GM23248 (cell line): ENCODE measurements around the gene STK32A. TPM values are rescaled to one million over a fixed set of nuclear protein-coding genes. Genes with fewer than 3 reads are reported as not detected.
"Not testable (repeated sequence)": the region's sequence is repeated elsewhere in the genome, so short reads cannot be mapped to it uniquely, and the experiment has no call there.

Experiments
- DNase-seq: peaks from one replicate; pipeline ENCODE4 v3.0.0-alpha.2; 2015
- H2AFZ ChIP-seq: fragments of 200-600 bp; sonication (generic); 2 replicates; pipeline ENCODE4 v1.6.1; 2016; ENCODE audit warnings: antibody characterized with exemption
- H3F3A ChIP-seq: fragments of 200-600 bp; sonication (generic); 2 replicates; pipeline ENCODE4 v1.6.1; 2016; ENCODE audit warnings: mild to moderate bottlenecking, antibody characterized with exemption, mixed run types; ENCODE audit not compliant: insufficient read depth
- H3K27ac ChIP-seq: fragments of 200-600 bp; sonication (generic); 2 replicates; pipeline ENCODE4 v1.5.1; 2016; ENCODE audit warnings: mild to moderate bottlenecking
- H3K27me3 ChIP-seq: fragments of 200-600 bp; sonication (generic); replicated peaks from 2 replicates; pipeline ENCODE4 v1.6.1; 2016; ENCODE audit warnings: mild to moderate bottlenecking; ENCODE audit not compliant: insufficient read depth
- H3K36me3 ChIP-seq: fragments of 200-600 bp; sonication (generic); 2 replicates; pipeline ENCODE4 v1.6.1; 2016; ENCODE audit warnings: low read depth, mild to moderate bottlenecking
- H3K4me1 ChIP-seq: fragments of 200-600 bp; sonication (generic); 2 replicates; pipeline ENCODE4 v1.6.1; 2016; ENCODE audit warnings: mild to moderate bottlenecking; ENCODE audit not compliant: insufficient read depth
- H3K4me2 ChIP-seq: fragments of 200-600 bp; sonication (generic); one replicate; pipeline ENCODE4 v1.6.1; 2016; ENCODE audit warnings: mild to moderate bottlenecking; ENCODE audit not compliant: unreplicated experiment
- H3K4me3 ChIP-seq: fragments of 200-600 bp; sonication (generic); 2 replicates; pipeline ENCODE4 v1.5.1; 2016; ENCODE audit warnings: mild to moderate bottlenecking
- H3K79me2 ChIP-seq: fragments of 200-600 bp; sonication (generic); 2 replicates; pipeline ENCODE4 v1.6.1; 2016; ENCODE audit warnings: mild to moderate bottlenecking; ENCODE audit not compliant: insufficient read depth
- H3K9ac ChIP-seq: fragments of 200-600 bp; sonication (generic); 2 replicates; pipeline ENCODE4 v1.6.1; 2016; ENCODE audit warnings: mild to moderate bottlenecking
- H3K9me2 ChIP-seq: fragments of 200-600 bp; sonication (generic); 2 replicates; pipeline ENCODE4 v1.6.1; 2016; ENCODE audit warnings: mixed run types, mild to moderate bottlenecking, moderate library complexity; ENCODE audit not compliant: insufficient read depth
- H3K9me3 ChIP-seq: fragments of 200-600 bp; sonication (generic); one replicate; pipeline ENCODE4 v1.6.1; 2017; ENCODE audit warnings: low read depth
- H4K20me1 ChIP-seq: fragments of 200-600 bp; sonication (generic); 2 replicates; pipeline ENCODE4 v1.6.0; 2016; ENCODE audit not compliant: insufficient read depth
- EZH2 ChIP-seq: fragments of 200-600 bp; sonication (generic); IDR thresholded peaks from 2 replicates; pipeline ENCODE4 v1.6.1; 2018; ENCODE audit warnings: antibody characterized with exemption, mild to moderate bottlenecking; ENCODE audit not compliant: insufficient read depth, poor library complexity, severe bottlenecking
- EZH2phosphoT487 ChIP-seq: fragments of 200-600 bp; sonication (generic); IDR thresholded peaks from 2 replicates; pipeline ENCODE4 v1.6.1; 2018; ENCODE audit warnings: antibody characterized with exemption, moderate library complexity, mild to moderate bottlenecking, low read depth; ENCODE audit not compliant: insufficient read depth
- WGBS, 2 experiments: methylation state at CpG; one replicate each; pipeline ENCODE4 v1.1.6; 2015 to 2017; ENCODE audit warnings: low lambda C conversion rate in 2 of 2, low coverage in 1 of 2; ENCODE audit errors: missing lambda C conversion rate in 2 of 2; 5-methylcytosine and 5-hydroxymethylcytosine counted together
- in situ Hi-C: fragments of 300-500 bp; cut with MboI; formaldehyde crosslinking; loops from 2 replicates; pipeline ENCODE4 v1.15.0; 2020
- polyA plus RNA-seq: library from polyadenylated mRNA; unstranded; fragments of >200 nt; fragmentation: Nextera tagmentation; extraction: Ambion mirVana; gene quantifications from 2 replicates; pipeline ENCODE4 v1.2.1, GENCODE V29; 2016
- total RNA-seq: library from RNA; depleted of rRNA; stranded (reverse); fragments of >200 nt; shearing (Covaris generic); gene quantifications from 2 replicates; pipeline ENCODE4 v1.2.3, GENCODE V29; 2014

The STK32A gene
- total and polyA plus RNA-seq, 2 experiments from 2014 or later = 1.3 to 1.5 TPM

- Histone ChIP-seq H3K4me3 (no peak overlapping the region), H2AFZ (no peak overlapping the region), H3F3A (no peaks in the 10 kb centered on the region), H3K9ac (no peak overlapping the region), H4K20me1 (no peaks in the 10 kb centered on the region), H3K79me2 (no peaks in the 10 kb centered on the region), H3K27ac (no peak overlapping the region), H3K36me3 (no peaks in the 10 kb centered on the region), H3K9me2 (no peaks in the 10 kb centered on the region), H3K9me3 (no peaks in the 10 kb centered on the region), H3K27me3 (0 out of 2 replicates have a peak, but pooled peaks cover 9% of the 10 kb centered on the region), H3K4me1 (no peaks in the 10 kb centered on the region), H3K4me2 (no peak overlapping the region)
- no peak for TF ChIP-seq EZH2phosphoT487
- no peak for TF ChIP-seq EZH2
- WGBS, 2 experiments = 66 to 79% methylated on average over 9 of the region's 9 CpGs
- no peak for DNase-seq
- in situ Hi-C loops = loop anchor here (10.0 kb wide), 2 partner anchors 139 to 349 kb away; no protein-coding TSS in a partner anchor
Measured at GRCh38 chr5:147225938-147226337, 8.9 kb upstream of the STK32A start.

GRCh38 chr5:147226512-147226911 is 8.3 kb upstream of the STK32A start:
- in situ Hi-C loops = loop anchor here (10.0 kb wide), 2 partner anchors 138 to 348 kb away; no protein-coding TSS in a partner anchor
- H3K27ac ChIP-seq = no peak overlapping the region
- no peaks in the 10 kb centered on the region for H3K79me2 ChIP-seq
- no peak overlapping the region for H2AFZ ChIP-seq
- H3K9ac ChIP-seq = no peak overlapping the region
- no peak overlapping the region for H3K4me3 ChIP-seq
- no peaks in the 10 kb centered on the region for H3K4me1 ChIP-seq
- H3K9me2 ChIP-seq = no peaks in the 10 kb centered on the region
- H3K9me3 ChIP-seq = no peaks in the 10 kb centered on the region
- no peak for DNase-seq
- TF ChIP-seq EZH2 = no peak
- no peak for TF ChIP-seq EZH2phosphoT487
- H4K20me1 ChIP-seq = no peaks in the 10 kb centered on the region
- H3K27me3 ChIP-seq = 0 out of 2 replicates have a peak, but pooled peaks cover 9% of the 10 kb centered on the region
- no peak overlapping the region for H3K4me2 ChIP-seq
- WGBS, 2 experiments = 87 to 88% methylated on average over 14 to 15 of the region's 15 CpGs
- no peaks in the 10 kb centered on the region for H3K36me3 ChIP-seq
- no peaks in the 10 kb centered on the region for H3F3A ChIP-seq

GRCh38 chr5:147234239-147234824 is 494 bp upstream of the STK32A start:
- Histone ChIP-seq H3K9me3 (no peaks in the 10 kb centered on the region), H4K20me1 (no peaks in the 10 kb centered on the region), H3K4me3 (peak overlapping the region; percentile 67), H3K4me1 (no peaks in the 10 kb centered on the region; the same call in none of the 2 replicates), H3K4me2 (peak overlapping the region; percentile 86), H2AFZ (peak overlapping the region; percentile 71), H3F3A (no peaks in the 10 kb centered on the region), H3K36me3 (no peaks in the 10 kb centered on the region), H3K79me2 (no peaks in the 10 kb centered on the region), H3K9me2 (no peaks in the 10 kb centered on the region), H3K27me3 (peaks cover 40% of the 10 kb centered on the region), H3K27ac (no peak overlapping the region), H3K9ac (no peak overlapping the region)
- in situ Hi-C loops = no loop called here
- TF ChIP-seq EZH2phosphoT487 (no peak), EZH2 (no peak)
- DNase-seq = no peak
- WGBS, 2 experiments = 1% methylated on average over 23 to 32 of the region's 32 CpGs

GRCh38 chr5:147240266-147240985 is 5.6 kb downstream of the STK32A start:
- Histone ChIP-seq H4K20me1 (no peaks in the 10 kb centered on the region), H3K4me2 (no peak overlapping the region), H3K9me2 (no peaks in the 10 kb centered on the region), H3K4me3 (no peak overlapping the region), H3K27ac (no peak overlapping the region), H3K79me2 (no peaks in the 10 kb centered on the region), H3K4me1 (no peaks in the 10 kb centered on the region), H3K27me3 (peaks cover 33% of the 10 kb centered on the region), H3K9ac (no peak overlapping the region), H3K9me3 (no peaks in the 10 kb centered on the region), H2AFZ (no peak overlapping the region), H3F3A (no peaks in the 10 kb centered on the region), H3K36me3 (no peaks in the 10 kb centered on the region)
- TF ChIP-seq EZH2 (no peak), EZH2phosphoT487 (no peak)
- 59 to 75% methylated on average over 4 of the region's 4 CpGs for WGBS, 2 experiments
- DNase-seq = no peak
- in situ Hi-C loops = no loop called here

GRCh38 chr5:147243238-147243637 is 8.4 kb downstream of the STK32A start:
- H3K4me2 ChIP-seq, H3K4me3 ChIP-seq, H3K27ac ChIP-seq, H3K36me3 ChIP-seq, H3K4me1 ChIP-seq, H3K9me3 ChIP-seq, H4K20me1 ChIP-seq, H2AFZ ChIP-seq, H3K9ac ChIP-seq, H3K9me2 ChIP-seq, H3K79me2 ChIP-seq, in situ Hi-C loops, H3F3A ChIP-seq, DNase-seq: not testable (repeated sequence)
- H3K27me3 ChIP-seq = peaks cover 18% of the 10 kb centered on the region
- WGBS, 2 experiments = 75 to 84% methylated on average over 6 of the region's 6 CpGs
